IPS DF 6.9 (cell line): Measurements from ENCODE around the gene MEAF6.
"Not testable (repeated sequence)": the region's sequence is repeated elsewhere in the genome, so short reads cannot be mapped to it uniquely, and the experiment has no call there.

Experiments
- DNase-seq: peaks from one replicate; pipeline ENCODE4 v3.0.0-alpha.2; 2013; ENCODE audit warnings: low read depth, low spot score
- H3K27ac ChIP-seq: one replicate; pipeline ENCODE4 v1.5.1; 2013; ENCODE audit warnings: low read length, control low read depth
- H3K27me3 ChIP-seq: 2 replicates; pipeline ENCODE4 v1.6.1; 2013; ENCODE audit warnings: mild to moderate bottlenecking, low read length; ENCODE audit not compliant: control insufficient read depth, insufficient read depth
- H3K36me3 ChIP-seq: 2 replicates; pipeline ENCODE4 v1.6.1; 2013; ENCODE audit warnings: low read length; ENCODE audit not compliant: control insufficient read depth, insufficient read depth
- H3K4me1 ChIP-seq: 2 replicates; pipeline ENCODE4 v1.6.1; 2013; ENCODE audit warnings: low read length; ENCODE audit not compliant: control insufficient read depth, insufficient read depth
- H3K4me3 ChIP-seq: 2 replicates; pipeline ENCODE4 v1.5.1; 2013; ENCODE audit warnings: mild to moderate bottlenecking, low read length
- H3K9me3 ChIP-seq: 2 replicates; pipeline ENCODE4 v1.6.1; 2013; ENCODE audit warnings: low read length, inconsistent platforms; ENCODE audit not compliant: control insufficient read depth, insufficient read depth
- WGBS: extraction: QIAGEN DNeasy Blood & Tissue Kit; methylation state at CpG from one replicate; pipeline ENCODE4 v1.1.7; 2013; ENCODE audit warnings: mixed read lengths, missing lambda C conversion rate; ENCODE audit not compliant: insufficient read length, insufficient coverage; 5-methylcytosine and 5-hydroxymethylcytosine counted together

The MEAF6 gene

DNA sequence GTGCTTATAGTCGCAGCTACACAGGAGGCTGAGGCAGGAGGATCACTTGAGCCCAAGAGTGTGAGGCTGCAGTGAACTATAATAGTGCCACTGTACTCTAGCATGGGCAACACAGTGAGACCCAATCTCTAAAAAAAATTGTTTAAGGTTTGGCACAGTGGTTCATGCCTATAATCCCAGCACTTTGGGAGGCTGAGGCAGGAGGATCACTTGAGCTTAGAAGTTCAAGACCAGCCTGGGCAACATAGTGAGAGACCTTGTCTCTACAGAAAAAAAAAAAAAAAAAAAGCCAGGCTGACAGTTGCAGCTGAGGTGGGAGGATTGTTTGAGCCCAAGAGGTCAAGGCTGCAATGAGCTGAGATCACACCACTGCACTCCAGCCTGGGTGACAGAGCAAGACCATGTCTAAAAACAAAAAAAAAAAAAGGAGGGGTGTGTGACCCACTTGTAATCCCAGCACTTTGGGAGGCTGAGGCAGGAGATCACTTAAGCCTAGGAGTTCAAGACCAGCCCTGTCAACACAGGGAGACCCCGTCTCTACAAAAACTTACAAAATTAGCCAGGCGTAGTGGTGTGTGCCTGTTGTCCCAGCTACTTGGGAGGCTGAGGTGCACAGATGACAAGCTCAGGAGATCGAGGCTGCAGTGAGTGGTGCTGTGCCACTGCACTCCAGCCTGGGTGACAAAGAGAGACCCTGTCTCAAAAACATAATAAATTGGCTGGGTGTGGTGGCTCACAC, 18.0 kb upstream of the MEAF6 start:
- H3K27ac ChIP-seq, H3K4me3 ChIP-seq, H3K27me3 ChIP-seq, H3K9me3 ChIP-seq, H3K4me1 ChIP-seq, H3K36me3 ChIP-seq, DNase-seq: not testable (repeated sequence)
- WGBS, result no CpG with 5 or more reads among the region's 4 CpGs

DNA sequence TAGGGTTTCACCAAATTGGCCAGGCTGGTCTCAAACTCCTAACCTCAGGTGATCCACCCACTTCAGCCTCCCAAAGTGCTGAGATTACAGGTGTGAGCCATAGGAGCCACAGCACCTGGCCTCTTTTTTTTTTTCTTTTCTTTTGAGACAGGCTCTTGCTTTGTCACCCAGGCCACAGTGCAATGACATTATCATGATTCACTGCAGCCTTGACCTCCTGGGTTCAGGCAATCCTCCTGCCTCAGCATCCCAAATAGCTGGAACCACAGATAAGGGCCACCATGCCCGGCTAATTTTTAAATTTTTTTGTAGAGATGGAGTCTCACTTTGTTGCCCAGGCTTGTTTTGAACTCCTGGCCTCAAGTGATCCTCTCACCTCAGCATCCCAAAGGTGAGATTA, 15.3 kb upstream of the MEAF6 start:
- no CpG with 5 or more reads among the region's 1 CpG for WGBS
- H3K27me3 ChIP-seq, H3K4me3 ChIP-seq, H3K27ac ChIP-seq, H3K9me3 ChIP-seq, DNase-seq, H3K36me3 ChIP-seq, H3K4me1 ChIP-seq: not testable (repeated sequence)

DNA sequence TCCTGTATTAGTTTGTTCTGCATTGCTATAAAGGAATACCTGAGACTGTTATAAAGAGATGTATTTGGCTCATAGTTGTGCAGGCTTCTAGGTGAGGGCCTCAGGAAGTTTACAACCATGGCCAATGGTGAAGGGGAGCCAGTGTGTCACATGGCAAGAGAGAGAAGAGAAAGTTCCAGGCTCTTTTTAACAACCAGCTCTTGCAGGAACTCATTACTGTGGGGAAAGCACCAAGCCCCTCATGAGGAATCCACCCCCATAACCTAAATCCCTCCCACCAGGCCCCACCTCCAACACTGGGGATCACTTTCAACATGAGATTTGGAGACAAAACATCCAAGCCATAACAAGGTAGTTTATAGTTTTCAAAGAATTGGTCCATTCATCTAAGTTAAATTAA, 5.0 kb upstream of the MEAF6 start:
- no peaks in the 10 kb centered on the region for H3K27me3 ChIP-seq
- H3K4me1 ChIP-seq, result peaks cover 1% of the 10 kb centered on the region
- no peak overlapping the region for H3K4me3 ChIP-seq
- no peaks in the 10 kb centered on the region for H3K9me3 ChIP-seq
- DNase-seq, result no peak
- H3K27ac ChIP-seq, result no peak overlapping the region
- no peaks in the 10 kb centered on the region for H3K36me3 ChIP-seq

DNA sequence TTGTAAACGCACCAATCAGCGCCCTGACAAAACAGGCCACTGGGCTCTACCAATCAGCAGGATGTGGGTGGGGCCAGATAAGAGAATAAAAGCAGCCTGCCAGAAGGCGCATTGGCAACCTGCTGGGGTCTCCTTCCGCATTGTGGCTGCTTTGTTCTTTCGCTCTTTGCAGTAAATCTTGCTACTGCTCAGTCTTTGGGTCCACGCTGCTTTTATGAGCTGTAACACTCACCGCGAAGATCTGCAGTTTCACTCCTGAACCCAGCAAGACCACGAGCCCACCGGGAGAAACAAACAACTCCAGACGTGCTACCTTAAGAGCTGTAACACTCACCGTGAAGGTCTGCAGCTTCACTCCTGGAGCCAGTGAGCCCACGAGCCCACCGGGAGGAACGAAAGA, 4.4 kb upstream of the MEAF6 start:
- not testable (repeated sequence) for H3K9me3 ChIP-seq, DNase-seq, H3K27me3 ChIP-seq, H3K36me3 ChIP-seq, H3K27ac ChIP-seq, H3K4me1 ChIP-seq, H3K4me3 ChIP-seq
- no CpG with 5 or more reads among the region's 15 CpGs for WGBS

DNA sequence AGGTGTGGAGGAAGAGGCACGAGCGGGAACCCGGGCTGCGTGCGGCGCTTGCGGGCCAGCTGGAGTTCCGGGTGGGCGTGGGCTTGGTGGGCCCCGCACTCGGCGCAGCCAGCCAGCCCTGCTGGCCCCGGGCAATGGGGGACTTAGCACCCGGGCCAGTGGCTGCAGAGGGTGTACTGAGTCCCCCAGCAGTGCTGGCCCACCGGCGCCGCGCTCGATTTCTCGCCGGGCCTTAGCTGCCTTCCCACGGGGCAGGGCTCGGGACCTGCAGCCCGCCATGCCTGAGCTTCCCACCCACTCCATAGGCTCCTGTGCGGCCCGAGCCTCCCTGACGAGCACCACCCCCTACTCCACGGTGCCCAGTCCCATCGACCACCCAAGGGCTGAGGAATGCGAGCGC, 3.7 kb upstream of the MEAF6 start:
- WGBS, result no CpG with 5 or more reads among the region's 31 CpGs
- H3K4me1 ChIP-seq, H3K9me3 ChIP-seq, H3K4me3 ChIP-seq, H3K36me3 ChIP-seq, H3K27ac ChIP-seq, DNase-seq, H3K27me3 ChIP-seq: not testable (repeated sequence)

DNA sequence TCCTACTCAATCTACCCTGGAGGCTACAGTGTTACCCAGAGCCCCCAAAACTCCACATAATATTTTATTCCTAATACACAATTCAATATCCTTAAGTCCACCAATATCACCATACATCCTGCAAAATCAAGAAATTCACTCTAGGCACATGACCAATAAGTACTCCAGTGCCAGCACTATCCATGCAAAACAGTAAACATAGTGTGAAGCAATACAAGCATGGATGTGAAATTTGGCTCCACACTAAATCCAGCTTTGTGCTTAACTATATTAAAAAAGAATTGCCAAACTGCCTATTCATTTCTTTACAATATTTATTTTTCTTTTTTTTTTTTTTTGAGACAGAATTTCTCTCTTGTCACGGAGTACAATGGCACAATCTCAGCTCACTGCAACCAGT, 3.0 kb upstream of the MEAF6 start:
- no peaks in the 10 kb centered on the region for H3K36me3 ChIP-seq
- no peaks in the 10 kb centered on the region for H3K9me3 ChIP-seq
- H3K4me1 ChIP-seq, result peaks cover 1% of the 10 kb centered on the region
- WGBS, result no CpG with 5 or more reads among the region's 1 CpG
- H3K27ac ChIP-seq, result no peak overlapping the region
- H3K4me3 ChIP-seq, result no peak overlapping the region
- no peak for DNase-seq
- no peaks in the 10 kb centered on the region for H3K27me3 ChIP-seq

DNA sequence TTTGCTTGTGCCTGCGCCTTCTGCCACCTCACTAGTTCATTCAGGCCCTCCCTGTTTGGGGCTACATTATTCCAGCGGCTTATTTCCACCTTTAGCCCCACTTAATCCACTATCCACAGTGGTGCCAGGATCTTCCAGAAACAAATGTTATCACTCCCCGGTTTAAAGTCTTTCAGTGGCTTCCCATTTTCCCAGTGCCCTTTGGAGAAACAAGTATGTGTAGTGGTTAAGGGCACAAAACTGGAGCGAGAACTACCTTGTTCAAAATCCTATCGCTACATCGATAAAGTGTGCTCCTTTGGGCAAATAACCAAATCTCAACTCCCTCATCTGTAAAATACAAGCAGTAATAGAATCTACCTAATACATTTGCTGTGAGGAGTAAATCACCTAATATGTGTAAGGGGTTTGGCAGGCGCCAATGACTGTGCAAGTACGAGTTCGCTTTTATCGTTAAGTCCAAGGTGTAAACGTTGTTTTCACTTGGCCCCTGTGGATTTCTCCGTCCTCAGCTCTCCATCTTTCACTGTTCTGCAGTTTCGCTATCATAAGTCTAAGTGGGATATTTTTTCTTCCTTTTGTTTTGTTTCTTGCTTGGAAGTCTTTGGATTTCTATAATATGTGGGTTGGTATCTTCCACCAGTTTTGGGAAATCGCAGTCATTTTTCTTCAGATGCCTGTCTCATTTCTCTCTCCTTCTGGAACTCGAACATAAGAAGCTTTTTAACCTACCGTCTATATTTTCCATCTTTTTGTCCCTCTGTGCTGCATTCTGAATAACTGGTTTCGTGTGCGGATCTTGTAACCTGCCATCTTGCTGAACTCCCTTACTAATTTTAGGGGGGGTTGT, 844 bp upstream of the MEAF6 start:
- Histone ChIP-seq H3K27me3 (no peaks in the 10 kb centered on the region), H3K4me1 (peaks cover 1% of the 10 kb centered on the region), H3K27ac (no peak overlapping the region), H3K4me3 (peak overlapping the region; percentile 40; the same call in 1 of the 2 replicates), H3K36me3 (no peaks in the 10 kb centered on the region; the same call in 1 of the 2 replicates), H3K9me3 (no peaks in the 10 kb centered on the region)
- no peak for DNase-seq
- no CpG with 5 or more reads among the region's 18 CpGs for WGBS

DNA sequence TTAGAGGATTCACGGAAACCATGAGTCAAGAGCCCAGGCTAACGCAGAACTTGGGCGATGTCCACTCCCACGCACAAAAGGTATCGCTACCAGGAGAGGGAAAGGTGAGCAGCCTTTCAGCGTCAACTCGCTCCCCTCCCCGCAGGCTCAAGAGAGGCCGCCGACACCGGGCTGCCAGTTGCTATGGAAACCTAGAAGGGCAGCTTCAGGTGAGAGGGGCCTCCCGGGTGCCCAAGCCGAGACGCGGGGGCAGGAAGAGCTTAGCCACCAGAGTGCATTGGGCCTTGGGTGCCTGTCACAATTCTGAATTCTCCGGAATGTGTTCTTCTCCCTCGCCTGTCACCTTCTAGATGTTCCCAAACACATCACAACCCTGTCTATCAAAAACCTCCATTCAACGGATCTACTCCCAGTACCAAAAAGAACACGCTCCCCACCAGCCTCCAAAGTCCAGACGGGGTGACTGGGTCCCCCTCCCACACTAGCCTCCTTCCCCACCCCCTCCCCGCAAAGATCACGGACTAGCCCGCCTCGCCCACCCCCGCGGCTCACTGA, 694 bp downstream of the MEAF6 start:
- H3K4me1 ChIP-seq, result no peaks in the 10 kb centered on the region; the same call in 1 of the 2 replicates
- peaks cover under 1% of the 10 kb centered on the region; the same call in 1 of the 2 replicates for H3K36me3 ChIP-seq
- peak overlapping the region; percentile 85 for H3K4me3 ChIP-seq
- no peak for DNase-seq
- H3K9me3 ChIP-seq, result no peaks in the 10 kb centered on the region
- no peak overlapping the region for H3K27ac ChIP-seq
- WGBS, result no CpG with 5 or more reads among the region's 26 CpGs
- H3K27me3 ChIP-seq, result no peaks in the 10 kb centered on the region

DNA sequence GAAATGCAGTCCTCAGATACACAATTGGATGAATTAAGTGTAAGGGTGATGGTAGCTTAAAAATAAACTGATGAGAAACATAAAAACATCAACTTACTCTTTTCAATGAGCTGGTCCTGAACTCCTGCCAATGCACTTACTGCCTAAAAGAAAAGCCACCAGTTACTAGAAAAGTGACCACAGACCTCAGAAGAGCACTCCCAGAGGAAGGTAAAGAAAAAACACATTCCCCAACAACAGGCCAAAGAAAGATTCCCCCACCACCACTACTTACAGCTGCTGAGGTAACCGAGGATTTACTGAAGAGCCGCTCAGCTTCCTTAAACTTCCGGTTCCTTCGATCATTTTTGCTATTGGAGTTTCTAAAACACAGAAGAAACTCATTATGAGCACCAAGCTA, 5.4 kb downstream of the MEAF6 start:
- no peaks in the 10 kb centered on the region for H3K27me3 ChIP-seq
- H3K27ac ChIP-seq, result no peak overlapping the region
- H3K36me3 ChIP-seq, result peaks cover 3% of the 10 kb centered on the region; the same call in 1 of the 2 replicates
- no peak for DNase-seq
- H3K4me3 ChIP-seq, result no peak overlapping the region
- no peaks in the 10 kb centered on the region for H3K4me1 ChIP-seq
- H3K9me3 ChIP-seq, result no peaks in the 10 kb centered on the region
- no CpG with 5 or more reads among the region's 4 CpGs for WGBS

DNA sequence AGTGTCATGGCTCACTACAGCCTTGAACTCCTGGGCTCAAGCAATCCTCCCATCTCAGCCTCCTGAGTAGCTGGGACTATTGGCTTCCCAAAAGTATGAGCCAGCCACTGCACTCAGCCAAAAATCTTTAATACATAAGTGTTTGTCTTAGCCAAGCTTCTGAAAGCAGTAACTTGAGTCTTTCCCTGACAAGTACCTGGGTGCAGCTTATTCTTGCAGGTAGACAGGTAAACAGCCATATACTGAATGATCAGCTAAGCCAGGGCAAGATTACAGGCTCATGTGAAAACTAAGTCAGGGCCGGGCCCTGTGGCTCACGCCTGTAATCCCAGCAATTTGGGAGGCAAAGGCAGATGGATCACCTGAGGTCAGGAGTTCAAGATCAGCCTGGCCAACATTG, 7.8 kb downstream of the MEAF6 start:
- peaks cover 3% of the 10 kb centered on the region; the same call in 1 of the 2 replicates for H3K36me3 ChIP-seq
- WGBS, result no CpG with 5 or more reads among the region's 2 CpGs
- no peak for DNase-seq
- H3K27me3 ChIP-seq, result no peaks in the 10 kb centered on the region
- no peaks in the 10 kb centered on the region for H3K9me3 ChIP-seq
- no peak overlapping the region for H3K4me3 ChIP-seq
- no peaks in the 10 kb centered on the region for H3K4me1 ChIP-seq
- no peak overlapping the region for H3K27ac ChIP-seq
